Body of pancreas (tissue), 4 donors: Measurements from ENCODE around the gene SNX22.

ENCODE experiments used
- CTCF ChIP-seq, 7 experiments: fragments of 450-650 bp in 4 of 7; fragments of 200-600 bp in 3 of 7; sonication (generic) in 3 of 7; IDR thresholded peaks; one replicate each; pipeline ENCODE4 v1.5.1; 2016 to 2019; ENCODE audit warnings: antibody characterized with exemption in 7 of 7
- POLR2A ChIP-seq, 3 donors: fragments of 450-650 bp; IDR thresholded peaks; one replicate each; pipeline ENCODE4 v1.6.1; 2016; ENCODE audit warnings: antibody characterized with exemption in 3 of 3, mild to moderate bottlenecking in 2 of 3

- TF ChIP-seq CTCF (IDR thresholded peaks at IDR 0.05), result no peak
- TF ChIP-seq POLR2A (IDR thresholded peaks at IDR 0.05), result no peak
Measured at GRCh38 chr15:64146041-64146440, 5.5 kb upstream of the SNX22 start.
